ENCODE measurements around the gene TUSC2.

Gene TUSC2

DNA sequence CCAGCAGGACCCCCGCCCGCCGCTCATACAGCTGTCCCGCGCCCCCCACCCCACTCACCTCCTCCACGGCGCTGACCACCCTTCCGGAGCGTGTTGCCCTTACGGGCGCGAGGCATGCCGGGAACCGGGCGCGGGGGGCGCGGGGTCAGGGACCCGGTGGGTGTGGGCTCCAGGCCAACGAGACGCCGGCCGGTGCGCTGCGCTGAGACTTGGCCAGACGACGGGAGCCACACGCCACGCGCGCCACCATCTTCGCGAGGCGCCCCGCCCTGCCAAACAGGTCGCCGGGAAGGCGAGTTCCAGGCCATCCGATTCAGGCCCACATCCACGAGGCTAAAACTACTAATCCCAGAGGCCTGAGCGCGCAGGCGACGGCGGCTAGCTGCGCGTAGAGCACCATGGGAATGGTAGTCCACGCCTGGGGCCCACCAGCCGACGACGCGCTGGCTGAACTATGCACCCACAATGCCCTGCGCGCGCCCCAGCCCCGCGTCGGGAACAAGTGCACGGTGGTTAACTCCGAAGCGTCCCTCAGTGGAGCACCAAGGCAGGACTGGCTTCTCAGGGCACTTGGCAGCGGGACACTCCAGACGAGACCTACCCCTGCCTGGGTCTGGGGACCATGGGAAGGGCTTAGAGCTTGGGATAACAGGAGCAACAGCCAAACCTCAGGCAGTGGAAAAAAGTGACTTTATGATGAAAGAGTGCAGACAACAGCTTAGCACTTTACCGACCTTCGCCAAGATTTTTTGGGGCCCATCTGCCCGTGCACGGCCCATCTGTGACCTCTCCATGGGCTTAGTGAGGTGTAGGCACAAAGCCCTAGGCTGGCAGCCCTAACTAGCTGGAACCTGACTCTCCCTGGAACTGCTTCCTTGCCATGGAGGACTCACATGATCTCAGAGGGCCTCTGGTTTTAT is 35.6 kb downstream of the TUSC2 start, which contains the start of gene IFRD2 (continued):
- TF ChIP-seq ZNF48 (tag by site-specific recombination; IDR thresholded peaks at IDR 0.05), result no peak
- no peak for TF ChIP-seq ZNF670 (tag by site-specific recombination; IDR thresholded peaks at IDR 0.05; ENCODE audit: low read depth)
- no peak for TF ChIP-seq ZNF23 (tag by site-specific recombination; IDR thresholded peaks at IDR 0.05; ENCODE audit: borderline replicate concordance)
- TF ChIP-seq, protein P1, sequence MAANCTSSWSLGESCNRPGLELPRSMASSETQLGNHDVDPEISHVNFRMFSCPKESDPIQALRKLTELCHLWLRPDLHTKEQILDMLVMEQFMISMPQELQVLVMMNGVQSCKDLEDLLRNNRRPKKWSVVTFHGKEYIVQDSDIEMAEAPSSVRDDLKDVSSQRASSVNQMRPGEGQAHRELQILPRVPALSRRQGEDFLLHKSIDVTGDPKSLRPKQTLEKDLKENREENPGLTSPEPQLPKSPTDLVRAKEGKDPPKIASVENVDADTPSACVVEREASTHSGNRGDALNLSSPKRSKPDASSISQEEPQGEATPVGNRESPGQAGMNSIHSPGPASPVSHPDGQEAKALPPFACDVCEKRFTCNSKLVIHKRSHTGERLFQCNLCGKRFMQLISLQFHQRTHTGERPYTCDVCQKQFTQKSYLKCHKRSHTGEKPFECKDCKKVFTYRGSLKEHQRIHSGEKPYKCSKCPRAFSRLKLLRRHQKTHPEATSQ (tag by site-specific recombination; IDR thresholded peaks at IDR 0.05), result no peak
- no peak for TF ChIP-seq ZNF548 (tag by site-specific recombination; IDR thresholded peaks at IDR 0.05)
- no peak for TF ChIP-seq REPIN1 (tag by site-specific recombination; IDR thresholded peaks at IDR 0.05; ENCODE audit: low read depth)
- peak; percentile 98 for TF ChIP-seq SP3 (tag by site-specific recombination; IDR thresholded peaks at IDR 0.05)
- no peak for TF ChIP-seq MEIS1 (CRISPR knock-in tag; IDR thresholded peaks at IDR 0.05; ENCODE audit: borderline replicate concordance)
- TF ChIP-seq ZFP3 (tag by site-specific recombination; IDR thresholded peaks at IDR 0.05; ENCODE audit: low read depth), result no peak
- no peak for TF ChIP-seq ZNF350 (tag by site-specific recombination; IDR thresholded peaks at IDR 0.05)
- no peak for TF ChIP-seq ZNF701 (tag by site-specific recombination; IDR thresholded peaks at IDR 0.05)
- no peak for TF ChIP-seq ZNF138 (tag by site-specific recombination; IDR thresholded peaks at IDR 0.05; ENCODE audit: borderline replicate concordance)
- no peak for TF ChIP-seq ZNF221 (tag by site-specific recombination; IDR thresholded peaks at IDR 0.05; ENCODE audit: borderline replicate concordance)
- TF ChIP-seq ZNF391 (tag by site-specific recombination; IDR thresholded peaks at IDR 0.05; ENCODE audit: borderline replicate concordance, low read depth), result peak; percentile 17; the same call in 1 of the 2 replicates
- TF ChIP-seq ZEB2 (tag by site-specific recombination; IDR thresholded peaks at IDR 0.05), result peak; percentile 39; the same call in 1 of the 2 replicates
- TF ChIP-seq, protein P2, sequence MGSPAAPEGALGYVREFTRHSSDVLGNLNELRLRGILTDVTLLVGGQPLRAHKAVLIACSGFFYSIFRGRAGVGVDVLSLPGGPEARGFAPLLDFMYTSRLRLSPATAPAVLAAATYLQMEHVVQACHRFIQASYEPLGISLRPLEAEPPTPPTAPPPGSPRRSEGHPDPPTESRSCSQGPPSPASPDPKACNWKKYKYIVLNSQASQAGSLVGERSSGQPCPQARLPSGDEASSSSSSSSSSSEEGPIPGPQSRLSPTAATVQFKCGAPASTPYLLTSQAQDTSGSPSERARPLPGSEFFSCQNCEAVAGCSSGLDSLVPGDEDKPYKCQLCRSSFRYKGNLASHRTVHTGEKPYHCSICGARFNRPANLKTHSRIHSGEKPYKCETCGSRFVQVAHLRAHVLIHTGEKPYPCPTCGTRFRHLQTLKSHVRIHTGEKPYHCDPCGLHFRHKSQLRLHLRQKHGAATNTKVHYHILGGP (tag by site-specific recombination; IDR thresholded peaks at IDR 0.05), result no peak
- TF ChIP-seq ZNF202 (tag by site-specific recombination; IDR thresholded peaks at IDR 0.05; ENCODE audit: borderline replicate concordance), result no peak
- TF ChIP-seq KLF16 (tag by site-specific recombination; IDR thresholded peaks at IDR 0.05), result peak; percentile 84
- TF ChIP-seq, protein P3, sequence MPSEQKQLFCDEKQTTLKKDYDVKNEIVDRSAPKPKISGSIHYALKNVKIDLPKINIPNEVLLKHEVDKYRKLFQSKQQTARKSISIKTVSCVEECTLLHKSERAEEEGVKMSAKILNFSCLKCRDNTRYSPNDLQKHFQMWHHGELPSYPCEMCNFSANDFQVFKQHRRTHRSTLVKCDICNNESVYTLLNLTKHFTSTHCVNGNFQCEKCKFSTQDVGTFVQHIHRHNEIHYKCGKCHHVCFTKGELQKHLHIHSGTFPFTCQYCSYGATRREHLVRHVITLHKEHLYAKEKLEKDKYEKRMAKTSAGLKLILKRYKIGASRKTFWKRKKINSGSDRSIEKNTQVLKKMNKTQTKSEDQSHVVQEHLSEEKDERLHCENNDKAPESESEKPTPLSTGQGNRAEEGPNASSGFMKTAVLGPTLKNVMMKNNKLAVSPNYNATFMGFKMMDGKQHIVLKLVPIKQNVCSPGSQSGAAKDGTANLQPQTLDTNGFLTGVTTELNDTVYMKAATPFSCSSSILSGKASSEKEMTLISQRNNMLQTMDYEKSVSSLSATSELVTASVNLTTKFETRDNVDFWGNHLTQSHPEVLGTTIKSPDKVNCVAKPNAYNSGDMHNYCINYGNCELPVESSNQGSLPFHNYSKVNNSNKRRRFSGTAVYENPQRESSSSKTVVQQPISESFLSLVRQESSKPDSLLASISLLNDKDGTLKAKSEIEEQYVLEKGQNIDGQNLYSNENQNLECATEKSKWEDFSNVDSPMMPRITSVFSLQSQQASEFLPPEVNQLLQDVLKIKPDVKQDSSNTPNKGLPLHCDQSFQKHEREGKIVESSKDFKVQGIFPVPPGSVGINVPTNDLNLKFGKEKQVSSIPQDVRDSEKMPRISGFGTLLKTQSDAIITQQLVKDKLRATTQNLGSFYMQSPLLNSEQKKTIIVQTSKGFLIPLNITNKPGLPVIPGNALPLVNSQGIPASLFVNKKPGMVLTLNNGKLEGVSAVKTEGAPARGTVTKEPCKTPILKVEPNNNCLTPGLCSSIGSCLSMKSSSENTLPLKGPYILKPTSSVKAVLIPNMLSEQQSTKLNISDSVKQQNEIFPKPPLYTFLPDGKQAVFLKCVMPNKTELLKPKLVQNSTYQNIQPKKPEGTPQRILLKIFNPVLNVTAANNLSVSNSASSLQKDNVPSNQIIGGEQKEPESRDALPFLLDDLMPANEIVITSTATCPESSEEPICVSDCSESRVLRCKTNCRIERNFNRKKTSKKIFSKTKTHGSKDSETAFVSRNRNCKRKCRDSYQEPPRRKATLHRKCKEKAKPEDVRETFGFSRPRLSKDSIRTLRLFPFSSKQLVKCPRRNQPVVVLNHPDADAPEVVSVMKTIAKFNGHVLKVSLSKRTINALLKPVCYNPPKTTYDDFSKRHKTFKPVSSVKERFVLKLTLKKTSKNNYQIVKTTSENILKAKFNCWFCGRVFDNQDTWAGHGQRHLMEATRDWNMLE (tag by site-specific recombination; conservative IDR thresholded peaks at IDR 0.05; ENCODE audit: low read depth), result 0 out of 2 replicates have a peak, but pooled peaks have one; percentile 29
- peak; percentile 62; the same call in 1 of the 2 replicates for TF ChIP-seq ZNF10 (tag by site-specific recombination; IDR thresholded peaks at IDR 0.05)
- no peak for TF ChIP-seq ZNF501 (tag by site-specific recombination; IDR thresholded peaks at IDR 0.05)
- TF ChIP-seq, protein P4, sequence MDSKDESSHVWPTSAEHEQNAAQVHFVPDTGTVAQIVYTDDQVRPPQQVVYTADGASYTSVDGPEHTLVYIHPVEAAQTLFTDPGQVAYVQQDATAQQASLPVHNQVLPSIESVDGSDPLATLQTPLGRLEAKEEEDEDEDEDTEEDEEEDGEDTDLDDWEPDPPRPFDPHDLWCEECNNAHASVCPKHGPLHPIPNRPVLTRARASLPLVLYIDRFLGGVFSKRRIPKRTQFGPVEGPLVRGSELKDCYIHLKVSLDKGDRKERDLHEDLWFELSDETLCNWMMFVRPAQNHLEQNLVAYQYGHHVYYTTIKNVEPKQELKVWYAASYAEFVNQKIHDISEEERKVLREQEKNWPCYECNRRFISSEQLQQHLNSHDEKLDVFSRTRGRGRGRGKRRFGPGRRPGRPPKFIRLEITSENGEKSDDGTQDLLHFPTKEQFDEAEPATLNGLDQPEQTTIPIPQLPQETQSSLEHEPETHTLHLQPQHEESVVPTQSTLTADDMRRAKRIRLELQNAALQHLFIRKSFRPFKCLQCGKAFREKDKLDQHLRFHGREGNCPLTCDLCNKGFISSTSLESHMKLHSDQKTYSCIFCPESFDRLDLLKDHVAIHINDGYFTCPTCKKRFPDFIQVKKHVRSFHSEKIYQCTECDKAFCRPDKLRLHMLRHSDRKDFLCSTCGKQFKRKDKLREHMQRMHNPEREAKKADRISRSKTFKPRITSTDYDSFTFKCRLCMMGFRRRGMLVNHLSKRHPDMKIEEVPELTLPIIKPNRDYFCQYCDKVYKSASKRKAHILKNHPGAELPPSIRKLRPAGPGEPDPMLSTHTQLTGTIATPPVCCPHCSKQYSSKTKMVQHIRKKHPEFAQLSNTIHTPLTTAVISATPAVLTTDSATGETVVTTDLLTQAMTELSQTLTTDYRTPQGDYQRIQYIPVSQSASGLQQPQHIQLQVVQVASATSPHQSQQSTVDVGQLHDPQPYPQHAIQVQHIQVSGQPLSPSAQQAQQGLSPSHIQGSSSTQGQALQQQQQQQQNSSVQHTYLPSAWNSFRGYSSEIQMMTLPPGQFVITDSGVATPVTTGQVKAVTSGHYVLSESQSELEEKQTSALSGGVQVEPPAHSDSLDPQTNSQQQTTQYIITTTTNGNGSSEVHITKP (tag by site-specific recombination; IDR thresholded peaks at IDR 0.05), result no peak
- peak; percentile 25; the same call in 1 of the 2 replicates for TF ChIP-seq ZSCAN30 (tag by site-specific recombination; IDR thresholded peaks at IDR 0.05)
- no peak for TF ChIP-seq ZNF792 (tag by site-specific recombination; IDR thresholded peaks at IDR 0.05)
- TF ChIP-seq HOXD13 (CRISPR knock-in tag; IDR thresholded peaks at IDR 0.05; ENCODE audit: borderline replicate concordance), result no peak
- no peak for TF ChIP-seq ZNF423 (tag by site-specific recombination; IDR thresholded peaks at IDR 0.05)
